Esophagus muscularis mucosa (tissue), 4 donors: ENCODE results near the gene DAPK2. TPM values are rescaled to one million over a fixed set of nuclear protein-coding genes. Genes with fewer than 3 reads are reported as not detected.

Experiments used
- DNase-seq: peaks from one replicate; pipeline ENCODE4 v3.0.0-alpha.2; 2017; ENCODE audit errors: extremely low spot score
- H3K27ac ChIP-seq, 4 donors: fragments of 200-600 bp; sonication (generic); replicated peaks in 1 of 4; 1 replicate in 3 of 4; 2 replicates in 1 of 4; pipeline ENCODE4 v1.5.1; 2016 to 2019; ENCODE audit warnings: mild to moderate bottlenecking in 1 of 4
- H3K27me3 ChIP-seq, 4 donors: fragments of 200-600 bp; sonication (generic); one replicate each; pipeline versions ENCODE4 v1.5.1 to v1.6.0; 2016 to 2019
- H3K36me3 ChIP-seq, 4 donors: fragments of 200-600 bp; sonication (generic); one replicate each; pipeline ENCODE4 v1.5.1; 2016 to 2019
- H3K4me1 ChIP-seq, 4 donors: fragments of 200-600 bp; sonication (generic); one replicate each; pipeline ENCODE4 v1.5.1; 2016 to 2019
- H3K4me3 ChIP-seq, 4 donors: fragments of 200-600 bp; sonication (generic); 1 replicate in 2 of 4; 2 replicates in 2 of 4; pipeline ENCODE4 v1.5.1; 2016 to 2019; ENCODE audit warnings: mild to moderate bottlenecking in 4 of 4, moderate library complexity in 1 of 4
- H3K9me3 ChIP-seq, 4 donors: fragments of 200-600 bp; sonication (generic); 1 replicate in 3 of 4; 2 replicates in 1 of 4; pipeline ENCODE4 v1.5.1; 2016 to 2019
- EP300 ChIP-seq: sonication (generic); formaldehyde crosslinking; IDR thresholded peaks from one replicate; pipeline ENCODE4 v1.6.1; 2017; ENCODE audit warnings: antibody characterized with exemption
- POLR2A ChIP-seq: fragments of 450-650 bp; IDR thresholded peaks from one replicate; pipeline ENCODE4 v1.6.1; 2017; ENCODE audit warnings: antibody characterized with exemption, moderate library complexity, mild to moderate bottlenecking, low read depth
- POLR2AphosphoS5 ChIP-seq, 2 donors: sonication (generic); formaldehyde crosslinking; IDR thresholded peaks; one replicate each; pipeline ENCODE4 v1.6.1; 2017; ENCODE audit warnings: antibody characterized with exemption in 2 of 2
- WGBS: methylation state at CpG from one replicate; pipeline ENCODE4 v1.1.5; 2018; 5-methylcytosine and 5-hydroxymethylcytosine counted together
- intact Hi-C: fragments of 100-400 bp; cut with DNase I; formaldehyde crosslinking; loops from one replicate; pipeline ENCODE4 v1.15.1; 2023
- total RNA-seq, 4 donors: library from RNA; depleted of rRNA; stranded (reverse); fragments of >200 nt; gene quantifications; one replicate each; pipeline versions ENCODE4 v1.1.0 to v1.2.1, GENCODE V29; 2016
- TF ChIP-seq, protein P1 (sequence below), 3 experiments: fragments of 200-600 bp in 2 of 3; fragments of 450-650 bp in 1 of 3; sonication (generic) in 2 of 3; IDR thresholded peaks; one replicate each; pipeline ENCODE4 v1.5.1; 2017 to 2019; ENCODE audit warnings: antibody characterized with exemption in 3 of 3, mild to moderate bottlenecking in 2 of 3, moderate library complexity in 1 of 3

Gene DAPK2
- total RNA-seq, 4 donors from 2014 or later: 1.5 to 11.2 (median 7.3) TPM

GRCh38 chr15:64009798-64010261, 36.5 kb downstream of the DAPK2 start:
- intact Hi-C loops: no loop called here

DNA sequence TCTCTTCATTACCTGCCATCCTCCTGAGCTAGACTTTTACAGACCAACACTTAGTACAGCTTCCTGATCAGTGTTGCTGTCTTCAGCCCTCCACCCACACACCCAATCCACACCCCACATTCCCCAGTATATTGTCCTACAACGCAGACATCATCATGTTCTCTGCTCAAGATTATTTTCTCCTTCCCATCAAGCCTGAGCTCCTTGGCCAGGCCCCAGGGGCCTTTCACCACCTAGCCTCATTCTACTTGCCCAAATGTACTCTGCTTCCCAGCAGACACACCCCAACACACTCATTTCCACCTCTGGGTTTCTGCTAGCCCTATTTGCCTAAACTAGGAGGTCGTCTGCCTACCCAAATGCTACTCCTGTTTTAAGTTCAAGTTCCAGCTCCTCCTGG, 37.0 kb downstream of the DAPK2 start:
- DNase-seq: no peak
- intact Hi-C loops: no loop called here
- Histone ChIP-seq H3K4me3 (no peak overlapping the region), H3K27me3 (no peaks in the 10 kb centered on the region), H3K36me3 (no peaks in the 10 kb centered on the region), H3K4me1 (peaks cover 6 to 24% (median 17%) of the 10 kb centered on the region in 4 donors), H3K9me3 (no peaks in the 10 kb centered on the region), H3K27ac (peak overlapping the region in 2 of 4 donors; percentile 7 to 17)
- TF ChIP-seq EP300 (no peak), POLR2A (no peak), POLR2AphosphoS5 (IDR thresholded peaks at IDR 0.05) (no peak)
- TF ChIP-seq, protein P1, sequence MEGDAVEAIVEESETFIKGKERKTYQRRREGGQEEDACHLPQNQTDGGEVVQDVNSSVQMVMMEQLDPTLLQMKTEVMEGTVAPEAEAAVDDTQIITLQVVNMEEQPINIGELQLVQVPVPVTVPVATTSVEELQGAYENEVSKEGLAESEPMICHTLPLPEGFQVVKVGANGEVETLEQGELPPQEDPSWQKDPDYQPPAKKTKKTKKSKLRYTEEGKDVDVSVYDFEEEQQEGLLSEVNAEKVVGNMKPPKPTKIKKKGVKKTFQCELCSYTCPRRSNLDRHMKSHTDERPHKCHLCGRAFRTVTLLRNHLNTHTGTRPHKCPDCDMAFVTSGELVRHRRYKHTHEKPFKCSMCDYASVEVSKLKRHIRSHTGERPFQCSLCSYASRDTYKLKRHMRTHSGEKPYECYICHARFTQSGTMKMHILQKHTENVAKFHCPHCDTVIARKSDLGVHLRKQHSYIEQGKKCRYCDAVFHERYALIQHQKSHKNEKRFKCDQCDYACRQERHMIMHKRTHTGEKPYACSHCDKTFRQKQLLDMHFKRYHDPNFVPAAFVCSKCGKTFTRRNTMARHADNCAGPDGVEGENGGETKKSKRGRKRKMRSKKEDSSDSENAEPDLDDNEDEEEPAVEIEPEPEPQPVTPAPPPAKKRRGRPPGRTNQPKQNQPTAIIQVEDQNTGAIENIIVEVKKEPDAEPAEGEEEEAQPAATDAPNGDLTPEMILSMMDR (IDR thresholded peaks at IDR 0.05): no peak
- 79% methylated on average over 2 of the region's 2 CpGs for WGBS

More at GRCh38 chr15:64009798-64010261, 36.5 kb downstream of the DAPK2 start:
- TF ChIP-seq POLR2A (no peak), EP300 (no peak), POLR2AphosphoS5 (IDR thresholded peaks at IDR 0.05) (no peak)
- TF ChIP-seq, protein P1 (IDR thresholded peaks at IDR 0.05): no peak
- WGBS: 85% methylated on average over 4 of the region's 4 CpGs
- Histone ChIP-seq H3K27ac (peak overlapping the region in 2 of 4 donors; percentile 7 to 17), H3K4me1 (peaks cover 6 to 24% (median 17%) of the 10 kb centered on the region in 4 donors), H3K9me3 (no peaks in the 10 kb centered on the region), H3K4me3 (no peak overlapping the region), H3K36me3 (no peaks in the 10 kb centered on the region), H3K27me3 (no peaks in the 10 kb centered on the region)
- DNase-seq: no peak

DNA sequence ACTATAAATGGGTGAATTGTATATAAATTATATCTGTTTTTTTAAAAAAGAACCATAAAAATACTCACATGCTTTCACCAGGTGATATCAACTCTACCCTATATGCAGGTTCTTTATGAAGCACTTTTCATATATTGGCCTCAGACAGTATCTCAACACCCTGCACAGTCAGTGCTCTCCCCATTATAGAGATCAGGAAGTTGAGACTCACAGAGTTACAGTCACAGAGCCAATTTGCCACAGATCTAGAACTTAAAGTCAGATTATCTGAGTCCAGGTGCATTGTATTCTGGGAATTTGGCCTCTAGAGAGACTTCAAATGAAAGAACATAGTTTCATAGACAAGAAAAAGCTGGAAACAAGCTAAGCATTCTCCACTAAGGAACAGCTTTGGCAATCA, 38.1 kb downstream of the DAPK2 start:
- no peak overlapping the region for H3K4me3 ChIP-seq
- H3K9me3 ChIP-seq: no peaks in the 10 kb centered on the region
- peak overlapping the region in 1 of 4 donors; percentile 1 for H3K27ac ChIP-seq
- no peaks in the 10 kb centered on the region for H3K36me3 ChIP-seq
- no peaks in the 10 kb centered on the region for H3K27me3 ChIP-seq
- intact Hi-C loops: no loop called here
- no peak for DNase-seq
- H3K4me1 ChIP-seq: peaks cover 6 to 24% (median 14%) of the 10 kb centered on the region in 4 donors
- TF ChIP-seq EP300 (no peak), POLR2A (no peak), POLR2AphosphoS5 (IDR thresholded peaks at IDR 0.05) (no peak)
- TF ChIP-seq, protein P1 (IDR thresholded peaks at IDR 0.05): no peak

DNA sequence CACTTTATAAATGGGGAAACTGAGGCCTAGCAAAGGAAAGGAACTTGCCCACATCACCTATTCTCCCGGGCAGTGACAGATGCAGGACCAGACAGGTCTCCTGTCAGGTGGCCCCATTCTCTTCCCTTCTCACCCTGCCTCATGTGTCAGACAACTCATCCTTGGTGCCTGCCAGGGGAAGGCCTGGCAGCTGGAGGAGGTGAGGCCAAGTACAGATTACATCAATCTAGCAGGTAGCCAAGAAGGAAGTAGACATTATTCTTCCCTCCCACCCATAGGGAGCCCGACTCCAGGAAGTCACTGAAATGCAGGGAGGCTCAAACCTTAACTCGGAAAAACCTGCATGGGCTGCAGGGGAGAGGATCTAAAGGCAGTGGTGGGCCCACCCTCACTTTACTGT, 39.6 kb downstream of the DAPK2 start:
- H3K4me1 ChIP-seq: peaks cover 6 to 24% (median 12%) of the 10 kb centered on the region in 4 donors
- H3K9me3 ChIP-seq: no peaks in the 10 kb centered on the region
- no peak for DNase-seq
- 77% methylated on average over 3 of the region's 3 CpGs for WGBS
- H3K4me3 ChIP-seq: no peak overlapping the region
- intact Hi-C loops: no loop called here
- no peaks in the 10 kb centered on the region for H3K36me3 ChIP-seq
- H3K27ac ChIP-seq: no peak overlapping the region
- TF ChIP-seq, protein P1 (IDR thresholded peaks at IDR 0.05): no peak
- TF ChIP-seq POLR2AphosphoS5 (IDR thresholded peaks at IDR 0.05) (no peak), EP300 (no peak), POLR2A (no peak)
- H3K27me3 ChIP-seq: no peaks in the 10 kb centered on the region

DNA sequence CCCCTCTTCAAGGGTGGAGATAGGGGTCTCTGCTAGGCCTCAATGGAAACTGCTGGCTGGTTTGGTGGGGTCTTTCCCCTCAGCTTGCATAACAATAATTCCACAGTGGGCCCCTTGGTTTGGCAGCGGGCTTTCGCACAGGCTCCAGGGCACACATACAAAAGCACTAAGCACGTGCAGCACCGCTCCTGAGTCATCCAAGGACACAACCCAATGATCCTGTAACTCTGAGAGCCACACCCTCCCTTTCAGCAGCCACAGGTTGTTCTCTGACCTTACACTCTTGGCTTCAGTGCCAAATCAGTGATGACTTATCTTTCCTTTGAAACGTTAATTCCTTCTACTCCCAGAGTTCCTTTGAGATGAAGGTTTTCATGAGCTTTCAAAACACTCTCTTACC, 41.7 kb downstream of the DAPK2 start:
- WGBS: 86% methylated on average over 5 of the region's 5 CpGs
- Histone ChIP-seq H3K4me1 (peaks cover 6 to 20% (median 13%) of the 10 kb centered on the region in 4 donors), H3K4me3 (no peak overlapping the region), H3K27me3 (no peaks in the 10 kb centered on the region), H3K9me3 (no peaks in the 10 kb centered on the region), H3K27ac (no peak overlapping the region), H3K36me3 (no peaks in the 10 kb centered on the region)
- DNase-seq: no peak
- TF ChIP-seq POLR2A: no peak
- intact Hi-C loops: no loop called here
